ENCODE results near the gene FZD1.
"Not testable (repeated sequence)": the region's sequence is repeated elsewhere in the genome, so short reads cannot be mapped to it uniquely, and the experiment has no call there.

The FZD1 gene

GRCh38 chr7:91299952-91300775 lies 35.9 kb downstream of the FZD1 start:
- no peak for DNase-seq

DNA sequence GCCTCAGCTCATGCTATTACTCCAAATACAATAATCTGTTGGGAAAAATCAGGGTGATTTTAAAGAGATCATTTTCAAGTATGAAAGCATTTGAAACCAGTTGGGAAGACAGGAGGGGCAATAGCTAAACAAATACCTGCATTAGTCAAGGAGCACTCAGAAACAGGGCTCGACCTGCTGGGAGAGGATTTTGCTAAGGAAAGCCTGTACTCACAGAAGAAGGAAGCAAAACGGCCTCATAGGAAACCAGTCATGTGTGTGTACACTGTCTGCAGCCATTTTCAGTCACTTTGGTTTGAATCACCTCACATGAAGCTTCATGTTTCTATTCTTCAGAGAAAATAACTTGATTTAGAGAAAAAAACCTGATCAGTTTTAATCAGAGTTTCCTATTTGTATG lies 38.6 kb downstream of the FZD1 start:
- DNase-seq: no peak

DNA sequence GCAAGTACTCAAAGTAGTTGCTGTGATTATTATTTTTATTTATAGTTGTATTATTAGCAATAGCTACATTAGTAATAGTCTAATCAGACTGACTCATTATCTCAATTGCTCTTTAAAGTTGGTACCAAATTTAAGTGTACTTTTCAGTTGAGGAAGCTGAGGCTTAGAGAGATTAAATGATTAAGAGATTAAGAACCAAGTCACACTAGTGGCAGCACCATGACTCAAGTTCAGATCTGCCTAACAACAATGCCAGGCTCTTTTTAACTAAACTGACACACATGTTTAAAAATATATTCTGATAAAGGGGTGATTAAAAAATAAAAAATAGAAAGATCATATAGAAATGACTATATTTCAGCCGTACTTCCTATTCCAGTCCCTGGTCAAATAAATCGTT lies 42.0 kb downstream of the FZD1 start:
- no peak for DNase-seq

DNA sequence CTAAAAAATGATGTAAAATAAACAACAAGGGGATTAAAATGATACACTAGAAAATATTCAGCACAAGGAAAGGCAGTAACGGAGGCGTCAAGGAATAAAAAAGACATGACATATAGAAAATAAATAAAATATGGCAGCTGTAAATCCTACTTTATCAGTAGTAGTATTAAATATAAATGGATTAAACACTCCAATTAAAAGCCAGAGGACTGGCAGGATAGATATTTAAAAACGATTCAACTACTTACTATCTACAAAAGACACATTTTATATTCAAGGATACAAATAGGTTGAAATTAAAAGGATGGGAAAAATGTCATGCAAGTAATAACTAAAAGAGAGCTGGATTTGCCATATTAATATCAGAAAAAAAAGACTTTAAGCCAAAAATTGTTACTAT lies 43.2 kb downstream of the FZD1 start:
- DNase-seq: no peak

GRCh38 chr7:91308191-91308590 lies 44.0 kb downstream of the FZD1 start:
- DNase-seq: not testable (repeated sequence)

GRCh38 chr7:91310830-91311460 lies 46.7 kb downstream of the FZD1 start:
- DNase-seq: no peak

- DNase-seq: no peak
Measured at GRCh38 chr7:91311839-91312238, 47.6 kb downstream of the FZD1 start.

GRCh38 chr7:91313113-91313512 lies 48.9 kb downstream of the FZD1 start:
- DNase-seq: no peak

- no peak for DNase-seq
Measured at GRCh38 chr7:91314591-91315323, 50.5 kb downstream of the FZD1 start.

DNA sequence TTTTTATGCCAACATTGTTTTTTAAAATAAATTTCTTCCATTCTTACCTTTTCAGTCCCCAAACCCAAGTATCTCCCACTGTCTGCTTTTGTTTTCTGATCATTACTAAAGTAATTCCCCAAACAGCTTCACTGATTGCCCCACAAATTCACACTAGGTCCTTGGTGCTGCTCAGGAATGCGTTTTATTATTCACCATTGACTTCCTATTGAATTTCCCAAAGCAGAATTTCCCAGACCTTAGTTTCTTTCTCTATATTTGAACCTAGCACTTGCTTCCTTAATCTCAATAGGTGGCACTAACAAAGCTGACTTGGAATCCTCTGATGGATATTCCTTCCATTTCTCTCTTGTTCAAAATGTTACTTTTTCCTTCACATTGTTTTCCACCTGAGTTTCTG lies 52.2 kb downstream of the FZD1 start:
- DNase-seq: no peak

- DNase-seq: no peak
Measured at GRCh38 chr7:91319351-91319750, 55.1 kb downstream of the FZD1 start.

GRCh38 chr7:91320366-91321078 lies 56.3 kb downstream of the FZD1 start:
- no peak for DNase-seq
